ENCODE data around the gene HLA-C. TPM values are rescaled to one million over a fixed set of nuclear protein-coding genes. Genes with fewer than 3 reads are reported as not detected.

Gene HLA-C
- total and polyA plus RNA-seq, 4 donors = 125 to 1,234 (median 712) TPM

DNA sequence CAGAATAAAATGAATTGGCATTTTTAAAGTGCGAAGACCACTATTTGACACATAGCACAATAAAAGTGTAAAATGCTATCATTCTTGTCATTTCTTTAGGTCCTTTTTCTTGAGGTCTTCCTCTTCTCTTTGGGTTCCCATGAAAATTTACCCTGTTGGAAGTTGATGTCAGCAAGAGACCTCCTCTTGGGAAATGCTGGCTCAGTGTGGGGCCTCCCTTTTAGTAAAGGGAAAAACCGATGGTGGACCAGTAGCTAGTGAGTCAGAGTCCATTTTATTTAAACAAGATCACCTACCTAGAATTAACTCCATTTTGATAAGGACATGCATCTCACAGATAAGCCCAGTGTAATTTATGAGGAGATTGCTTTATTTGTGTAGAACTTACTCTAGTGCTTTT is 37.7 kb upstream of the HLA-C start:
- 85 to 92% methylated on average over 2 of the region's 2 CpGs for WGBS, 2 donors
- TF ChIP-seq, protein P1, sequence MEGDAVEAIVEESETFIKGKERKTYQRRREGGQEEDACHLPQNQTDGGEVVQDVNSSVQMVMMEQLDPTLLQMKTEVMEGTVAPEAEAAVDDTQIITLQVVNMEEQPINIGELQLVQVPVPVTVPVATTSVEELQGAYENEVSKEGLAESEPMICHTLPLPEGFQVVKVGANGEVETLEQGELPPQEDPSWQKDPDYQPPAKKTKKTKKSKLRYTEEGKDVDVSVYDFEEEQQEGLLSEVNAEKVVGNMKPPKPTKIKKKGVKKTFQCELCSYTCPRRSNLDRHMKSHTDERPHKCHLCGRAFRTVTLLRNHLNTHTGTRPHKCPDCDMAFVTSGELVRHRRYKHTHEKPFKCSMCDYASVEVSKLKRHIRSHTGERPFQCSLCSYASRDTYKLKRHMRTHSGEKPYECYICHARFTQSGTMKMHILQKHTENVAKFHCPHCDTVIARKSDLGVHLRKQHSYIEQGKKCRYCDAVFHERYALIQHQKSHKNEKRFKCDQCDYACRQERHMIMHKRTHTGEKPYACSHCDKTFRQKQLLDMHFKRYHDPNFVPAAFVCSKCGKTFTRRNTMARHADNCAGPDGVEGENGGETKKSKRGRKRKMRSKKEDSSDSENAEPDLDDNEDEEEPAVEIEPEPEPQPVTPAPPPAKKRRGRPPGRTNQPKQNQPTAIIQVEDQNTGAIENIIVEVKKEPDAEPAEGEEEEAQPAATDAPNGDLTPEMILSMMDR (IDR thresholded peaks at IDR 0.05; ENCODE audit: control extremely low read depth, extremely low read depth) = no peak
- ATAC-seq (ENCODE audit: insufficient read depth, low FRiP score) = no peak

DNA sequence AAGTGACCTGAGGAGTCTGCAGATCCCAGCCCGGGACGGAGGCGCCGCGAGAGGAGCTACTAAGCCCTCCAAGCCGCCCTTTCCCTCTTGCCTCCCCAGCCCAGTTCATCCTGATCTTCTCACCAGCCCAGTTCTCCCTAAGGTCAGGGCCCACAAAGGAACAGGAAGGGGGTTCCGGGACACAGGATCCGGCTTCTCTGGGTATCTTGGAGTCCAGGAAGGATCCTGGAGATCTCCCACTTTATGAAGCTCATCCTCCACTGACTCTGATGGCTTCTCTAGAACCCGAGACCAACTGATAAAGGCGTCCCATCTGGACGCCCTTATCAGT is 36.9 kb upstream of the HLA-C start:
- 45 to 53% methylated on average over 6 of the region's 11 CpGs for WGBS, 2 donors
- no peaks in the 10 kb centered on the region for H3K36me3 ChIP-seq (ENCODE audit: control insufficient read depth in 4 of 4, insufficient read depth in 4 of 4, low read length in 4 of 4)
- peaks cover 0 to 33% (median 21%) of the 10 kb centered on the region in 3 donors for H3K27me3 ChIP-seq (ENCODE audit: control insufficient read depth in 3 of 3, insufficient read depth in 3 of 3, low read length in 2 of 3)
- TF ChIP-seq, protein P1 (IDR thresholded peaks at IDR 0.05; ENCODE audit: control extremely low read depth, extremely low read depth) = no peak
- H3K9ac ChIP-seq (ENCODE audit: insufficient read depth in 1 of 2, low read length in 2 of 2) = no peak overlapping the region
- no peak for ATAC-seq (ENCODE audit: insufficient read depth, low FRiP score)
- H3K4me1 ChIP-seq (ENCODE audit: control insufficient read depth in 5 of 5, insufficient read depth in 5 of 5, low read length in 5 of 5) = peaks cover 0 to 1% (median 0%) of the 10 kb centered on the region in 5 donors
- DNase-seq = no peak
- no peak overlapping the region for H3K4me3 ChIP-seq
- H3K9me3 ChIP-seq (ENCODE audit: control insufficient read depth in 4 of 4, insufficient read depth in 3 of 4, low read length in 3 of 4) = no peaks in the 10 kb centered on the region
- H3K27ac ChIP-seq (ENCODE audit: low read depth in 1 of 2, low read length in 1 of 2) = no peak overlapping the region

More for the DNA sequence above, 37.7 kb upstream of the HLA-C start:
- no peak overlapping the region for H3K4me3 ChIP-seq
- no peak overlapping the region for H3K9ac ChIP-seq (ENCODE audit: insufficient read depth in 1 of 2, low read length in 2 of 2)
- no peaks in the 10 kb centered on the region for H3K9me3 ChIP-seq (ENCODE audit: control insufficient read depth in 4 of 4, insufficient read depth in 3 of 4, low read length in 3 of 4)
- H3K27me3 ChIP-seq (ENCODE audit: control insufficient read depth in 3 of 3, insufficient read depth in 3 of 3, low read length in 2 of 3) = peaks cover 0 to 37% (median 21%) of the 10 kb centered on the region in 3 donors
- no peak for DNase-seq
- H3K4me1 ChIP-seq (ENCODE audit: control insufficient read depth in 5 of 5, insufficient read depth in 5 of 5, low read length in 5 of 5) = peaks cover 0 to 1% (median 0%) of the 10 kb centered on the region in 5 donors
- H3K27ac ChIP-seq (ENCODE audit: low read depth in 1 of 2, low read length in 1 of 2) = no peak overlapping the region
- H3K36me3 ChIP-seq (ENCODE audit: control insufficient read depth in 4 of 4, insufficient read depth in 4 of 4, low read length in 4 of 4) = no peaks in the 10 kb centered on the region

DNA sequence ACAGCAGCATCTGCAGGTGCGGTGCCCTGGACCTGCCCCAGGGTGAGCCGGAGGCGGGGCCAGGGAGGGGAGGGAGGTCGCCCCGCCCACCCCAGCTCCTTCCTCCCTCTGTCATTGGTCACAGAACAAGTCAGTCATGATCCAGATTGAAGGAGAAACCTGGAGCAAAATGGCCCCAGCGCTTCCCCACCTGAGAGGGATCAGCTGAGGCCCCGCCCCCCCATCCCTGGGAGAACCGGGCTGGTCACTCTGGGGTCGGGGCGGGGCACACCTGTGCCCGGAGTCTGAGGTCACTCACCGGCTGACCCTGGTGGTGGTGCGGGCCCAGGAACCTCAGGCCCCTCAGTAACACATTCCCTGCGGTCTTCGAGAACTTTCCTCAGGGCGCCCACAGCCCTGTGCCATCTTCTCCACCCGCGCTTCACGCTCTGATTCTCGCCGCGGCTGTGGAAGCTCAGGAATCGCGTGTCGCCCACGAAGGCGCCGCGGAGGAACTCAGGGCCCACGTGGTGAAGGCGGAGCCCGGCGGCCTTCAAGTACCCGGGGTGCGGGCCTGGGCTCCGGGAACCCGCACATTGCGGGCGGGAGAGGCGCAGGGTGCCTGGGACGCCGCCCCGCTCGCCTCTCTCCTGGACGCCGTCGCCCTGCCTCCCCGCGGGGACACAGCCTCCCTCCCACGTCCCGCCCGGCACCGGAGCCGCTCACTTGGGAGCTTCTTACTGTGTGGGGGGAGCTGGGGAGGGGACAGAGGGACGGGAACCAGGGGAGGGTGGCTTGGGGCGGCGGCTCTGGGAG is 36.4 kb upstream of the HLA-C start:
- no peaks in the 10 kb centered on the region for H3K9me3 ChIP-seq (ENCODE audit: control insufficient read depth in 4 of 4, insufficient read depth in 3 of 4, low read length in 3 of 4)
- peak; percentile 96 for ATAC-seq (ENCODE audit: insufficient read depth, low FRiP score)
- WGBS, 2 donors = 4 to 5% methylated on average over 52 to 56 of the region's 57 CpGs
- no peak for DNase-seq
- no peaks in the 10 kb centered on the region for H3K36me3 ChIP-seq (ENCODE audit: control insufficient read depth in 4 of 4, insufficient read depth in 4 of 4, low read length in 4 of 4)
- peaks cover 0 to 1% (median 0%) of the 10 kb centered on the region in 5 donors for H3K4me1 ChIP-seq (ENCODE audit: control insufficient read depth in 5 of 5, insufficient read depth in 5 of 5, low read length in 5 of 5)
- TF ChIP-seq, protein P1 (IDR thresholded peaks at IDR 0.05; ENCODE audit: control extremely low read depth, extremely low read depth) = no peak
- H3K9ac ChIP-seq (ENCODE audit: insufficient read depth in 1 of 2, low read length in 2 of 2) = no peak overlapping the region
- H3K4me3 ChIP-seq = no peak overlapping the region
- H3K27me3 ChIP-seq (ENCODE audit: control insufficient read depth in 3 of 3, insufficient read depth in 3 of 3, low read length in 2 of 3) = peaks cover 0 to 31% (median 21%) of the 10 kb centered on the region in 3 donors
- peak overlapping the region in 1 of 2 donors; percentile 62 for H3K27ac ChIP-seq (ENCODE audit: low read depth in 1 of 2, low read length in 1 of 2)

All from lung (tissue), 12 donors.